SK-N-MC (cell line): Measurements from ENCODE around the gene FBXO44.

Experiments used
- EZH2 ChIP-seq: fragments of 200-600 bp; sonication (generic); IDR thresholded peaks from one replicate; pipeline ENCODE4 v1.6.1; 2017; ENCODE audit warnings: antibody characterized with exemption
- FOXP2 ChIP-seq: optimal IDR thresholded peaks from 2 replicates; pipeline ENCODE3; 2011; ENCODE audit warnings: mild to moderate bottlenecking, moderate library complexity; ENCODE audit not compliant: insufficient read depth; ENCODE audit errors: extremely low read length, control extremely low read depth
- POLR2AphosphoS5 ChIP-seq: IDR thresholded peaks from 2 replicates; pipeline ENCODE4 v1.6.1; 2012; ENCODE audit warnings: mild to moderate bottlenecking, low read depth, low read length, borderline replicate concordance

DNA sequence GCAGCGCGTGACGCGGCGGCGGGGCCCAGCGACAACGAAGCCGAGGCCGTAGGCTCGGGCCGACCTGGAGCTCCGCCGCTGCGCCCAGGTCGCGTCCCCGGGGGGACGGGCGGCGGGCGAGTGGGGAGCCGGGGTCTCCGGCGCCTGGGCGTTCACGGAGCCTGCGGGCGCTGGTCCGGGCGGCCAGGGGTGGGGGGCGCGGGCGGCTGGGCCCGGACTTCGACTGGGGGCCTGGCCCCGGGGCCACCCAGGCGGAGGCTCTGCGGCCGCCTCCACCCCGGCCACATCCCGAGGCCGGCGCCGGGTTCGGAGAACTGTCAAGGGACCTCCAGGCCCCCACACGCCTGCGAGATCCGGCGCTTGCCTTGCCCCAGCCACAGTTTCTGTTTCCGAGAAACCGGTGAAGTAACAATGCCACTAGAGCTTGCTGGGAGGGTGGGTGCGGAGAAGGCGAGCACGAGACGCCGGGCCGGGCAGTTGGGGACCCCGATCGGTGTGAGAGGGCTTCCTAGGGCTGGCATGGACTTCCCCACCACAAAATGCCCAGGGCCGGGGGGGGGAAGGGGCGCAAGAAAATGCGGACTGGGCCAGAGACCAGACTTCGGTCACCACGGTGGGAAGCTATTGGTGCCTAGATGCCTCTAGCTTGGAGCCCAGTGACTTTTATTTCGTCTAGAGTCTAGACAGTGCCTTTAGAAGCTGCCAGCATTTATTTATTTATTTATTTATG, 9.8 kb downstream of the FBXO44 start:
- TF ChIP-seq POLR2AphosphoS5: no peak; the same call in 1 of the 2 replicates
- TF ChIP-seq EZH2: no peak
- no peak for TF ChIP-seq FOXP2
